ENCODE measurements around the gene ZNF468.
"Not testable (repeated sequence)": the region's sequence is repeated elsewhere in the genome, so short reads cannot be mapped to it uniquely, and the experiment has no call there.

Gene ZNF468

DNA sequence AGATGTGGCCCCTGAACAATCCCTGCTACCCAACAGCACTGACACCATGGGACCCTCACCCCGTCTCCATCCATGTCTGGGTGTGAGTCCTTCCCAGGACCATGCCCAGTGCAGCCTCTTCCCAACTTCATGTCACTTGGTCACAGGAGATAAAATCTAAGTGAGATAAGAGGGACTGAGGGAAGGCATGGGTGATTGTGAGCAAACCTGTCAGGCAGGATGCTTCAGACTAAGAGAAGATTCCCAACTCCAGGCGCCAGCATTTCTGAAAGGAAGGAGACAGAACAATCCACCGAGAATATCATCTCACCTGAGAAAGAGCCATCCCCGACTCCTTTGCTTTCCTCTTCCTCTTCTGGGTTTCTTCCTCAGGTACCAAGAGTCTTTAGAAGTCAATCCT is 32.5 kb upstream of the ZNF468 start:
- TF ChIP-seq, protein P1, sequence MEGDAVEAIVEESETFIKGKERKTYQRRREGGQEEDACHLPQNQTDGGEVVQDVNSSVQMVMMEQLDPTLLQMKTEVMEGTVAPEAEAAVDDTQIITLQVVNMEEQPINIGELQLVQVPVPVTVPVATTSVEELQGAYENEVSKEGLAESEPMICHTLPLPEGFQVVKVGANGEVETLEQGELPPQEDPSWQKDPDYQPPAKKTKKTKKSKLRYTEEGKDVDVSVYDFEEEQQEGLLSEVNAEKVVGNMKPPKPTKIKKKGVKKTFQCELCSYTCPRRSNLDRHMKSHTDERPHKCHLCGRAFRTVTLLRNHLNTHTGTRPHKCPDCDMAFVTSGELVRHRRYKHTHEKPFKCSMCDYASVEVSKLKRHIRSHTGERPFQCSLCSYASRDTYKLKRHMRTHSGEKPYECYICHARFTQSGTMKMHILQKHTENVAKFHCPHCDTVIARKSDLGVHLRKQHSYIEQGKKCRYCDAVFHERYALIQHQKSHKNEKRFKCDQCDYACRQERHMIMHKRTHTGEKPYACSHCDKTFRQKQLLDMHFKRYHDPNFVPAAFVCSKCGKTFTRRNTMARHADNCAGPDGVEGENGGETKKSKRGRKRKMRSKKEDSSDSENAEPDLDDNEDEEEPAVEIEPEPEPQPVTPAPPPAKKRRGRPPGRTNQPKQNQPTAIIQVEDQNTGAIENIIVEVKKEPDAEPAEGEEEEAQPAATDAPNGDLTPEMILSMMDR (conservative IDR thresholded peaks at IDR 0.05) = no peak
- no peak for TF ChIP-seq ZFX (IDR thresholded peaks at IDR 0.05)
- peak overlapping the region; percentile 31; the same call in 1 of the 2 replicates for H3K27ac ChIP-seq

- TF ChIP-seq ZFX (IDR thresholded peaks at IDR 0.05) = no peak
- TF ChIP-seq, protein P1 (conservative IDR thresholded peaks at IDR 0.05) = no peak
- no peak overlapping the region for H3K27ac ChIP-seq
These were observed 31.7 kb upstream of the ZNF468 start for GRCh38 chr19:52889076-52889475.

- H3K27ac ChIP-seq = no peak overlapping the region
- TF ChIP-seq, protein P1 (conservative IDR thresholded peaks at IDR 0.05) = no peak
- no peak for TF ChIP-seq ZFX (IDR thresholded peaks at IDR 0.05)
These were observed 23.5 kb upstream of the ZNF468 start for GRCh38 chr19:52880895-52881389.

DNA sequence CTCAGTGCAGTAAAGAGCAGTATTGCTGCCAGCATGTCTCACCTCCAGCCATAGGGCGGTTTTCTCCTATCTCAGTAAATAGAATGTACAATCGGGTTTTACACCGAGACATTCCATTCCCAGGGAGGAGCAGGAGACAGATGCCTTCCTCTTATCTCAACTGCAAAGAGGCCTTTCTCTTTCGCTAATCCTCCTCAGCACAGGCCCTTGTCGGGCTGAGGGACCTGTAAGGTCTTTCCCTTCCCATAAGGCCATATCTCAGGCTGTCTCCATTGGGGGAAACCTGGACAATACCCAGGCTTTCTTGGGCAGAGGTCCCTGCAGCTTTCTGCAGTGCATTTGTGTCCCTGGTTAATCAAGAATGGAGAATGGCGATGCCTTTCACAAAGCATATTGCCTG is 15.6 kb upstream of the ZNF468 start:
- not testable (repeated sequence) for H3K27ac ChIP-seq

DNA sequence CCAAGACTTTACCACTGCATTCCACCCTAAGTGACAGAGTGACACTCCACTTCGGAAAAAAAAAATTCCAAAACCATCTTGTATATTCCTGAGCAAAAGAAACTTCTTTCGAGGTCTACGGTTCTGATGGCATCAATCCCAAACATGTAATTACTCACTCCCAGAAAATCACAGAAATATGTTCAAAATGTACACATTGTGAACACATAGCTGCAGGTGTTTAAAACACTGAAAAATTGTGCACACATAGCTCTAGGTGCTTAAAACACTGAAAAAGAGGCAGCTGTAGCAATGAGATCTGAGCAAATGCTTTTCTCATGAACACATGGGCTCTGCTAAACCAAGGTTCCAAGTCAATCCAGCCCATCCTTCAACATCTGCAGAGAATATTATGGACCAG is 14.0 kb upstream of the ZNF468 start:
- TF ChIP-seq, protein P1 (conservative IDR thresholded peaks at IDR 0.05) = no peak
- no peak for TF ChIP-seq ZFX (IDR thresholded peaks at IDR 0.05)
- no peak overlapping the region for H3K27ac ChIP-seq

DNA sequence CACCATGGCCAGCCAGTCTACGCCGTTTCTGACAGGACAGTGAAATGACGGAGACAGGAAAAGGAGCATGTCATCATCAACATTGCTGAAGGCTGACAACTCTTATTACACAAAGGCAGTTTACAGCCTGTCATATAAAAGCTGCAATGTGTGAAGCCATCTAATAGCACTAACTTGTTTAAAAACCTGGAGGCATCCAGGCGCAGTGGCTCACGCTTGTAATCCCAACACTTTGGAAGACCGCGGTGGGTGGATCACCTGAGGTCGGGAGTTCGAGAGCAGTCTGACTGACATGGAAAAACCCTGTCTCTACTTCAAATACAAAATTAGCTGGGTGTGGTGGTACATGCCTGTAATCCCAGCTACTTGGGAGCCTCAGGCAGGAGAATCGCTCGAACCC is 10.6 kb upstream of the ZNF468 start:
- H3K27ac ChIP-seq = not testable (repeated sequence)

GRCh38 chr19:52856540-52857377 is 660 bp downstream of the ZNF468 start:
- H3K27ac ChIP-seq = peak overlapping the region; percentile 59

GRCh38 chr19:52847352-52847751 is 10.1 kb downstream of the ZNF468 start:
- not testable (repeated sequence) for H3K27ac ChIP-seq

- not testable (repeated sequence) for H3K27ac ChIP-seq
These were observed 16.5 kb downstream of the ZNF468 start for GRCh38 chr19:52840825-52841465.

DNA sequence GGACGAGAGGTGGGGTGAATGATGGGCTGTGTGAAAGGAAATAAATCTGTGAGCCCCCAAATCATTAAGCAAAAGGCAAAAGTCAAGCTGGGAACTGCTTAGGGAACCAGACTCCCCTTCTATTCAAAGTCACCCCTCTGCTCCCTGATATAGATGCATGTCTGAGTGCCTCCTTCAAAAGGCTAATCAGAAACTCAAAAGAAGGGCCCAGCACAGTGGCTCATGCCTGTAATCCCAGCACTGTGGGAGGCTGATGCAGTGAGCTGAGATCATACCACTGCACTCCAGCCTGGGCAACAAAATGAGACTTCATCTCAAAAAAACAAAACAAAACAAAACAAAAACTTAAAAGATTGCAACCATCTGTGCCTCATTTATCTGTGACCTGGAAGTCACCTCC is 23.1 kb downstream of the ZNF468 start:
- H3K27ac ChIP-seq = not testable (repeated sequence)

DNA sequence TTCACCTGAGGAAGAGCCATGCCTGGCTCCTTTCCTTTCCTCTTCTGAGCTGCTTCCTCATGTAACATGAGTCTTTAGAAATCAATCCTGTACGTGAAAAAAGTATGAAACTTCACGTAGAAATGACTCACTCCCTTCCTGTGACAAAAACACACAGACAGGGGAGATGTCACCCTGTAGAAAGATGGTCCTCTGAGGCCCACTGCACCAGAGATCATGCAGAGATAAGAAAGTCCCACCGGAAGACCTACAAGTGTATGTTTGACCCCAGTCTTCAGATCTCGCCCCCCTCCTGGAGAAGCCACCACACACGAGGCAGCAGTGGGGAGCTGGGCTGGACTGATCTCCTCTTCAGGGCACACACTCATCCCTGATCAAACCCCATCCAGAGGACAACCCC is 23.9 kb downstream of the ZNF468 start:
- not testable (repeated sequence) for H3K27ac ChIP-seq

GRCh38 chr19:52829866-52830265 is 27.6 kb downstream of the ZNF468 start:
- H3K27ac ChIP-seq = not testable (repeated sequence)

Data from C4-2B (cell line).